HG02970 (cell line): ENCODE data around the gene WAPL.
"Not testable (repeated sequence)": the region's sequence is repeated elsewhere in the genome, so short reads cannot be mapped to it uniquely, and the experiment has no call there.

Experiments used
- ATAC-seq: cut with Tn5 transposase; IDR thresholded peaks from one replicate; pipeline ENCODE4 v1.9.1; 2021; ENCODE audit warnings: mild to moderate bottlenecking, moderate library complexity, moderate number of reproducible peaks; ENCODE audit not compliant: unreplicated experiment, low FRiP score

The WAPL gene

GRCh38 chr10:86526606-86527005, 5.0 kb upstream of the WAPL start:
- no peak for ATAC-seq

GRCh38 chr10:86525713-86526112, 4.1 kb upstream of the WAPL start:
- ATAC-seq: not testable (repeated sequence)

GRCh38 chr10:86524225-86524962, 2.8 kb upstream of the WAPL start:
- ATAC-seq: no peak

- no peak for ATAC-seq
Measured at GRCh38 chr10:86523348-86523747, 1.8 kb upstream of the WAPL start.

- no peak for ATAC-seq
Measured at GRCh38 chr10:86522510-86522855, 891 bp upstream of the WAPL start.

- peak; percentile 10 for ATAC-seq
Measured at GRCh38 chr10:86520871-86521677, 518 bp downstream of the WAPL start.

- no peak for ATAC-seq
Measured at GRCh38 chr10:86518781-86519180, 2.8 kb downstream of the WAPL start.

- no peak for ATAC-seq
Measured at GRCh38 chr10:86512137-86512536, 9.5 kb downstream of the WAPL start.

GRCh38 chr10:86511027-86511865, 10.3 kb downstream of the WAPL start:
- ATAC-seq: no peak

- ATAC-seq: no peak
Measured at GRCh38 chr10:86509145-86509544, 12.4 kb downstream of the WAPL start.

- ATAC-seq: no peak
Measured at GRCh38 chr10:86508217-86508616, 13.4 kb downstream of the WAPL start.

- ATAC-seq: no peak
Measured at GRCh38 chr10:86506499-86506898, 15.1 kb downstream of the WAPL start.

GRCh38 chr10:86506062-86506461, 15.5 kb downstream of the WAPL start:
- ATAC-seq: no peak

GRCh38 chr10:86504510-86504909, 17.1 kb downstream of the WAPL start:
- no peak for ATAC-seq

GRCh38 chr10:86500846-86501245, 20.7 kb downstream of the WAPL start:
- ATAC-seq: no peak

- ATAC-seq: no peak
Measured at GRCh38 chr10:86498598-86498997, 23.0 kb downstream of the WAPL start.

- no peak for ATAC-seq
Measured at GRCh38 chr10:86497621-86498020, 24.0 kb downstream of the WAPL start.

- no peak for ATAC-seq
Measured at GRCh38 chr10:86489960-86490612, 31.5 kb downstream of the WAPL start.

GRCh38 chr10:86489071-86489810, 32.4 kb downstream of the WAPL start:
- no peak for ATAC-seq

GRCh38 chr10:86486856-86487255, 34.7 kb downstream of the WAPL start:
- no peak for ATAC-seq
